NCI-H2029 (cell line): ENCODE data around the gene GRAMD1B.

Experiments used
- DNase-seq: peaks from one replicate; lab custom pipeline; 2025; lab: John Stamatoyannopoulos, UW

The GRAMD1B gene

GRCh38 chr11:123588117-123588863 lies 158.2 kb downstream of the GRAMD1B start:
- no peak for DNase-seq

DNA sequence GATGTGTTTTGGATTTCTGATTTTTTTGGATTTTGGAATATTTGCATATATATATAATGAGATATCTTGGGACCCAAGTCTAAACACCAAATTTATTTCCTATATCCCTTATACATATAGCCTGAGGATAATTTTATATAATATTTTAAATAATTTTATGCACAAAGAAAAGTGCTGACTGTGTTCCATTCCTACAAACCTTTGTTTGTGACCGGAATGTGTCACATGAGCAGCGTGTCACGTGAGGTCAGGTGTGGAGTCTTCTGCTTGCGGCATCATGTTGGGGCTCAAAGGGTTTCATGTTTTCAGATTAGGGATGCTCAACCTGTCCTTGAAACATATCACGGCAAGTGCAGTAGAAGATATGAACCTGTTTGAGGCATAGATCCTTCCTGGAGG lies 158.8 kb downstream of the GRAMD1B start:
- DNase-seq, result no peak

DNA sequence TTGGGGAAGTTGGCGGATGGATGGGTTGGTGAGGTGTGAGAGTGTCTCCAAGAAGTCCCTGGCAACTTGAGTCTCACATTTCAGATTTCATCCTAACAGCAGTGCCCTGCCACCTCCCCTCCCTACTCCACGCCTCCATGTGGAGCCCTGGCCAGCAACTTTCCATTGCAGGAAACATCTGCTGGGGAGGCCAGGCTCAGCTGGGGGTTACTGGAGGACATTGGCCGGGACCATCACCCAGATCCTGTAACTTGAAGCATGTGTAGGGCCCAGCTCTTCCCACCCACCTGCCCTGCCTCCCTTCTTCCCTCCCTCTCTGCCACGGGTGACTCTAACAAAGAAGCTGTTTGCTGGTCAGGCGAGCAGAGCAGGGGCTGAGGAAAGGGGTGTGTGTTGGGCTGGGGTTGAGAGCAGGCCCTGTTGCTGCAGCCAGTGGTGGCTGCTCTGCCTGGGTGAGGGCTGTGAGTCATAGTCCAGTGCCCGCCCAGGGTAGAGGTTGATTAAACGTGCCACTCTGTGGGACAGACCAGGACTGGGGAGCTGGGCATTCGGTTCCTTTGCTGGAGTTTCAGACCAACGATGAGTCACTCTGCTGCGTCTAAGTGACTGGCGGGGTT lies 160.3 kb downstream of the GRAMD1B start:
- DNase-seq, result no peak

- no peak for DNase-seq
These were observed 163.5 kb downstream of the GRAMD1B start for GRCh38 chr11:123593570-123593969.

DNA sequence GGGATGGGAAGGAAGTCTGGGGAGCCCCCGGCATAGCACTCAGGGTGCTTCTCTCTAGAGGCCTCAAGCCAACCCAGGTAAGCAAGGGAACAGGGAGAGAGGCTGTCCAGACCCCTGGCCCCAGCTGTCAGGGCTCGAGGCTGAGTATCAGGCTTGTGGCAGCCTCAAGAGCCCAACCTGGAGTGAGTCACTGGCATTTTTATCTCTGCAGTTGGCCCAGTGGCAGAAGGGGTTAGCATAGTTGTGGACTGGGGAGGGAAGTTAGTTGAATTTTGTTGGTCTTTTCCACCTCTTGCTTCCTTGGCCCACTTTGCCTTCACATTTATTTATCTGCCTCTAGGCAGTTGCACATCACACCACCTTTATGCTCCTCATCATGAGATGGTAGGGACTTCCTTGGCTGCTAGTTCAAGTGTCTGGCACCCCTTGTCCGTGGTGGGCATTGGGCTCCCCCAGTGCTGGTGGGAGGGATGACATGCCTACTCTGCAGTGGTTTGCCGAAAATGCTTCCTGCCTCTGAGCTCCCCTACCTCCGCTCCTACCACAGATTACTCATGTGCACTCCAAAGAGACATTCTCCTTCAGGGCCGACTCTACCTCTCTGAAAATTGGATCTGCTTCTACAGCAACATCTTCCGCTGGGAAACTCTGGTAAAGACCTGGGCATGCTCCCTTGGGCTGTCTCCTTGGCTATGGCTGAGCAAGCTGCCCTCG lies 164.3 kb downstream of the GRAMD1B start:
- no peak for DNase-seq

DNA sequence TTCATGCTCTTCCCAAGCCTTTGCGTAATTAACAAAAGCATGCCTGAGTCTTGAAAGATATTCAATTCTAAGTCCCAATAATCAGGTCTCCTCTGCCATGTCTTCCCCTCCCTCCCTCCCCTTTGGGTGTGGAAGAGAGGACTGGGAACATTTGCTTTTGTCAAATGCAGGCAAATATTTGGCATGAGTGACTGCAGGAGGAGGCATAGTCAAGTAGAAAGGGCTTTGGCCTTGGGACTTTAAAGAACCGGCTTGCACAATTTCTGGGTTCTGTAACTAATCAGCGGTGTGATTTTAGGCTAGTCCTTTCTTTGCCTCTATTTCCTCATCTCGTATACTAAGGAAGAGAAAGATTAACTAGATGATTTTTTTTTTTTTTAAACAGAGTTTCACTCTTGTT lies 164.9 kb downstream of the GRAMD1B start:
- DNase-seq, result no peak

DNA sequence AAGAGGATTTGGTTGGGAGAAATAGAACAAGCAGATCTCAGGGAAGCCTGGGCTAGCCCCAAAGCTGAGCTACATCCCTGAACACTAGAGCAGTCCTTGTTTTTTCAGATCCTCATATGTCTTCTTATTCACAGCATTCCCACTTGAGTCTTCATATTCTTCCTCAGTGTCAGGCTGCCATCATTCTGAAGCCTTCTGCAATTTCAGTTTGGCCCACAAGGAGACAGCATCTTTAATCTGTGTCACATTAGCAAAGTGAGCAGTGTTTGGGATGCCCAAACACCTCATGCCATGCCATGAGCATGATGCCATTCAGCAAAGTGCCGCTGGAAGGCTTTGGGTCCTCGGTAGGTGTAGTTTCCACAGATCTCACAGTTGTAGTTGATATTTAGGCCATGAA lies 167.8 kb downstream of the GRAMD1B start:
- no peak for DNase-seq

GRCh38 chr11:123601136-123601535 lies 171.1 kb downstream of the GRAMD1B start:
- DNase-seq, result no peak

DNA sequence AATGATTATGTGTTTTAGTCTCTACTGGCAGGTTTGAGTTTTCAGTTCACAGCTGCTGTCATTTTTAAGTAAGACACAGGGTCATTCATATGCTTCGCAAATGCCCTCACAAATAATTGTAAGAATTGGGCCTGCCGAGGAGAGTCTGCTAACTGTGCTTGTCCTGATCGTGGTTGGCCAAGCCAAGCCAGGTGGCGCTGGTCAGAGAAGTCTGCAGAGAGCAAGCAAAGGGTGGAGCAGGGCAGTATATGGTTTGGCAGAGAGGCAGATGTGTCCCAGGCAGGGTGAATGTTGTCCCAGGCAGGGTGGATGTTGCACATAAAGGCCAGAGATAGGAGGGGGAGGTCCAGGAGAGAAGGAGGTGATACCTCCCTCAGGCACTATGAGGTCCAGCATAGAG lies 171.7 kb downstream of the GRAMD1B start:
- no peak for DNase-seq

DNA sequence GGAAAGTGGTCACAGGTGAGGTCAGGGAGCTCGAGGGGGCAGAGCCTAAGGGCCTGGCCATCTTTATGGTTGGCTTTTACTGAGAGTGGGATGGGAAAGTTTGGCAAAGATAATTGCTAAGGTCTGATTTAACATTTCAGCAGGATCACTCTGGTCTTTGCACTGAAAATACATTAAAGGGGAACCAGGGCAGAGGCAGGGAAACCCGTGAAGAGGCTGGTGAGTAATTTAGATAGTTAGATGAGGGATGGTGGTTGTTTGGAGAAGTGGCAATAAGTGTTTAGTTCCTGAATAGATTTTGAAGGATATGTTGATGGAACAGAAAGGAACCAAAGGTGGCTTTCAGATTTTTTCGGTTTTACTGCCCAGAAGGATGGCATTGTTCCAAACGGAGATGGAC lies 173.6 kb downstream of the GRAMD1B start:
- no peak for DNase-seq

- no peak for DNase-seq
These were observed 177.7 kb downstream of the GRAMD1B start for GRCh38 chr11:123607781-123608180.

DNA sequence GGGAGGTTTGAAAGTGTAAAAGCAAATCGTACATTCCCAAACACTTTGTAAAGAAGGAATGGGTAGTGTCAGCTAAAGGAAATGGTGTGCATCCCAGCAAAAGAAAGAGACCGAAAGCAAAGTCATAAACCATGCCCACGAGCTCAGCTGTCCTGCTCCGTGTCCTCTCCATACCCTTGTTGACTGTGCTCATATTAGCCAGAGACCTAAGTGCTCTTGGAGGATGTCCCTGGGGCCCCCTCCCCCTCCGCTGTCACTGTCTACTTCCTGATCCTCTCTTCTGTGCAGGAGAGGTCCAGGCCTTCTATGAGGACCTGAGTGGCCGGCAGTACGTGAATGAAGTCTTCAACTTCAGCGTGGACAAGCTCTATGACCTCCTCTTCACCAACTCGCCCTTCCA lies 178.3 kb downstream of the GRAMD1B start:
- no peak for DNase-seq

GRCh38 chr11:123608945-123609344 lies 178.9 kb downstream of the GRAMD1B start:
- no peak for DNase-seq

- DNase-seq, result no peak
These were observed 181.6 kb downstream of the GRAMD1B start for GRCh38 chr11:123611698-123612097.

DNA sequence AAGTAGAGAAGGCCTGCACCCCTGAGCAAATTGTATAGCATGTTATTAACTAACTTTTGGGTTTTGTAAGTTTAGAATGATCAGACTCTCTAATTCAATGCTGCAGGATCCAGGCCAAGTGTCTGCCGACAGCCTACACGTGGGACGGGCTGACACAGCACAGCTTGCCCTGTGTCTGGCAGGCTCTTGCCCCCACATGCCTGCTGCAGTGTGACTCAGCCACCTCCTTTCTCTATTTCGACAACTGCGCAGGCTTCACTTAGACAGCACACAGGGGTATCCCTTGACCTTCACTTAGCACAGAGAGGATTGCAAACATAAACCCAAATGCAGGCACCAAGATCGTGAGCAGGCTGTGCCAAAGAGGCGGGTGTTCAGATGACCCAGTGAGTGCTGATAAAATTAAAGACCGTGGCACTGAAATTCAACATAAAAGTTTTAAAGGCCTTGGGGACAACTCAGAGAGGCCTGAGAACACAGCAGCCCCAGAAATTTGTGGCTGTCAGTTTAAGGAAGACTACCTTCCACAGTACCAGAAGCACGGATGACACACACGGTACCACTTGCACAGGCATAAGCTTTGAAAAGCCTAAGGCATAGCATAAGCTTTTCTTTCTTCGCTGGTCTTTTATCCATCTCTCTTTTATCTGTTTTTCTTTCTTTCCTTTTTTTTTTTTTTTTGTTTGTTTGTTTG lies 186.6 kb downstream of the GRAMD1B start:
- DNase-seq, result no peak

DNA sequence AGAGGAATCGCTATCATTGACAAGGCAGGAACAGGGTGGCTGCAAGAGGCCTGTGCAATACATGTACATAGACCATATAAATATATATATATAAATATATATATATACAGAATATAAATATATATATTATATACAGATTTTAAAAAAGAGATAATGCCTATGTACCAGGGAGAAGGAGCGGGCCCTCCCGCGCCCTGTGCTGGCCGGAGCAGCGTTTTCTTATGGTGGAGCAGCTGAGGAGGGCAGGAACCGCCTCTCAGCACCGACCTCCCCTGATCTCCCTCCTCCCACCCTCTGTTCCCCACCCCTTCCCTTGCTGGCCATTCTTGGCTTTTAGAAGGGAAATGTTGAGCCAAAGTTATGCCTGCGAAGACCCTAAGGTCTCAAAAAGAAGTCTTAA lies 192.5 kb downstream of the GRAMD1B start:
- DNase-seq, result no peak

DNA sequence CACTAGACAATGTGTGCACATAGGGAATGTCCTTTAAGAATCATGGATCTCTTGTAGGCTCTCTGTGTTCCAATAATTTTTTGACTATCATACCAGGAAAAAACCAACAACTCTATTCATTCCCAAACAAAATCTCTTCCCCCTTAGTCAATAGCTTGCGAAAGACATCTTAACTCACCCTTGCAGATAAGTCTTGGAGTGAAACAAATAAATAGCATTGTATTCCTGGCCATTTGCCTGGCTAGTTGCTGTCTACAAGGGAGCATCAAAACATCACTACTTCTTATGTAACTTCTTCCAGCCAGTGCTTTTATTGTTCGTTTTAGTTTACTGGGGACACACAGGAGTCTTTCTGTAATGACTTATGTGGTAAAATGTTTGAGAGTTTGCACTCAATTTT lies 194.9 kb downstream of the GRAMD1B start:
- no peak for DNase-seq

GRCh38 chr11:123628936-123629683 lies 199.0 kb downstream of the GRAMD1B start:
- DNase-seq, result no peak

DNA sequence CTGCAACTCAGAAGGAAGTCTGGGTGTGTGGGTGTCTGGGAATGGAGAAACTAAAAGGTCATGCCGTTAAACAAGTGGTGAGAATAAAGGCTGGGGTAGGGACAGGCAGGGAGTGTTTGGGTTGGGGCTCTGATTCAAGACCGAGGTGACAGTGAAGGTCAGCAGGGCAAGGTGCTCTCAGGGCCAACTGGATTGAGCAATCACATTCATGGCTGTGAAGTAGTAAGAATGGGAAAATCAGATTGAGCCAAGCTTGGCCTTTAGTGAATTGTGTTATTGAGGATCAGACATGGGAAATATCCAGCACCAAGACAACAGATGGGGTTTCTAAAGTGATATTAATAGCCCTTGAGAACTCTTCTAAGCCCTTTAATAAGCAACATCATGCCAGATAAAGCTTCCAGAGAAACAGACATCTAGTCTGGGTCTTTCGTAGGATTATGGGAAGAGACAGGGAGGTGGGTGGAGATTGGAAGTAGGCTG lies 200.1 kb downstream of the GRAMD1B start:
- DNase-seq, result no peak

DNA sequence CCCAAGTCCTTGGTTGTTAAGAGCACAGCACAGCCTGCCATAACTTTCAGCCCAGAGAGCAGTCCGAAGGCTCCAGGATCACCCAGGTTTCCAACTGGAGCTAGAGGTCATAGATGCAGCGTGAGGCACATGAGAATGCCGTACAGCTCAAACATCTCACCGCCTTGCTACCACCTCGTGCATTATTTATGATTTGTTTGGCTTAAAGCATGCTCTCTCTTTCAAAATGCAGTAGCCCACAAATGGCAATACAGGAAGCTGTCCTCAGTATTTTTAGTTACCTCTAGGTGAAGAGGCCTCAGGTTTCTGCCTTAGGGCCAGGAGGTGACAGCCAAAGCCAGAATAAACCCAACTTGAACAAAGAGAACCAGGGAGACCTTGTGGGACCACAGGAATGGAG lies 210.0 kb downstream of the GRAMD1B start:
- no peak for DNase-seq

DNA sequence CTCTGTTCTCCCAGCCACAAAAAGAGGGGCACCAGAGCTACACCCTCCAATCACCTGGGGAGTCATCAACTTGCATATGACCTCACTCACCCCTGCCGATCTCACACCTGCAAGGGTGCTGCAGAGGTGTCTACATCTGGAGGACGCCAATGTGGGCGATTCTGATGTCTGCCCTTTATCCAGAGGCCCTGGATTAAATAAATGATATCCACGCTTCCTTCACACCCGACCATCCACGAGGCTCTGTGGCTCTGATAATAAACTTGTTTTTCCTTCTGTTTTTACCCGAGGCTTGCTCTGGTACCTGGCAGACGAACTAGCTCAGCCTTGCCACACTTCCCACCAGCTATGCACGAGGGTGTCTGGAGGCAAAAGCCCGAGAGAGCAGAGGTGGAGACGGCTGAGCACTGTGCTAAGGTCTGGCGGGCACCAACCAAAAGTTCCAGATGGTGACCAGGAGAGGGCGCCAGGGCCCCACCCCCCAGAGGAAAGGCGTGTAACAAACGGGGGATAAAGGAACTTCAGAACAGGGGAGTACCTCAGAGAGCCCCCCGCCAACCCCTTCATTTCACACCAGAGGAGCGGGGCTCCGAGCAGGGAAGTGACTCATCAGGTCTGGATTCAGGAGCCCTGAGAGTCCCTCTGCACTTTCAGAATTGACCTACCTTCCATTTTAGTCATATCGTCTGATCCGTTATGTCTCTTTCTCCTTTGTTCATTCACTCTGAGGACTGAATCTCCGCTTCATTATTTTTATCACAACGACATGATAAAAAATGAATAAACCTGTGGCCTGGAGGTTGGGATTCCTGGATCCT lies 210.8 kb downstream of the GRAMD1B start:
- DNase-seq, result no peak
